Erythroblast (primary cell): Measurements from ENCODE around the gene SLC2A10.

Experiments used
- GATA1 ChIP-seq: IDR thresholded peaks from 2 replicates; pipeline ENCODE4 v1.6.1; 2011; ENCODE audit warnings: low read depth, mild to moderate bottlenecking, control low read depth, low read length, moderate library complexity
- POLR2A ChIP-seq: IDR thresholded peaks from 2 replicates; pipeline ENCODE4 v1.6.1; 2011; ENCODE audit warnings: mild to moderate bottlenecking, low read length

- TF ChIP-seq GATA1 (no peak), POLR2A (no peak)
Observed at GRCh38 chr20:46702447-46703203, 6.8 kb upstream of the SLC2A10 start.
